ENCODE data around the gene NUPR1. TPM values are rescaled to one million over a fixed set of nuclear protein-coding genes. Genes with fewer than 3 reads are reported as not detected.
A peak's percentile ranks its signal among the peaks of the same experiment; 100 is the strongest.

The NUPR1 gene
- total and polyA plus RNA-seq, 2 of the 13 experiments (the other 11 are each of a cell fraction or from before 2014, with no cell fraction given) = 18.0 to 25.6 TPM

- TF ChIP-seq XRCC5 (optimal IDR thresholded peaks at IDR 0.05; ENCODE audit: low read length) (no peak), ZNF567 (CRISPR knock-in tag; IDR thresholded peaks at IDR 0.05; ENCODE audit: borderline replicate concordance) (no peak), POGZ (CRISPR knock-in tag; IDR thresholded peaks at IDR 0.05) (peak; percentile 28; the same call in 1 of the 2 replicates), STAT5B (CRISPR knock-in tag; IDR thresholded peaks at IDR 0.05) (no peak; the same call in 1 of the 2 replicates), ZNF530 (CRISPR knock-in tag; IDR thresholded peaks at IDR 0.05; ENCODE audit: low read depth) (no peak), HNRNPK (IDR thresholded peaks at IDR 0.05; ENCODE audit: low read depth, low read length, poor library complexity, severe bottlenecking) (no peak), ZNF256 (CRISPR knock-in tag; conservative IDR thresholded peaks at IDR 0.05) (0 out of 2 replicates have a peak, but pooled peaks have one; percentile 55), MIXL1 (CRISPR knock-in tag; IDR thresholded peaks at IDR 0.05) (peak; percentile 78), NFRKB (IDR thresholded peaks at IDR 0.05) (no peak), SNRNP70 (IDR thresholded peaks at IDR 0.05; ENCODE audit: low read depth, low read length) (no peak), SRSF4 (IDR thresholded peaks at IDR 0.05; ENCODE audit: low read depth, low read length, poor library complexity, severe bottlenecking) (no peak), EED (CRISPR knock-in tag; IDR thresholded peaks at IDR 0.05) (no peak), ZNF543 (CRISPR knock-in tag; IDR thresholded peaks at IDR 0.05) (0 out of 2 replicates have a peak, but pooled peaks have one; percentile 70), HOMEZ (CRISPR knock-in tag; IDR thresholded peaks at IDR 0.05; ENCODE audit: low read depth) (peak; percentile 49; the same call in 1 of the 2 replicates), SOX13 (IDR thresholded peaks at IDR 0.05) (no peak; the same call in 1 of the 2 replicates), SOX13 (CRISPR knock-in tag; conservative IDR thresholded peaks at IDR 0.05 in 1 of 2, IDR thresholded peaks at IDR 0.05 in 1 of 2) (peak in 1 of 2 experiments; percentile 75; a peak in 2 of 4 replicates), MYNN (CRISPR knock-in tag; IDR thresholded peaks at IDR 0.05; ENCODE audit: low read depth) (no peak), ZBTB10 (CRISPR knock-in tag; IDR thresholded peaks at IDR 0.05; ENCODE audit: borderline replicate concordance) (0 out of 2 replicates have a peak, but pooled peaks have one; percentile 23), SRSF1 (optimal IDR thresholded peaks at IDR 0.05; ENCODE audit: low read depth, low read length) (no peak), REPIN1 (CRISPR knock-in tag; IDR thresholded peaks at IDR 0.05; ENCODE audit: borderline replicate concordance, low read depth) (no peak; the same call in 1 of the 2 replicates), ZFX (CRISPR knock-in tag; IDR thresholded peaks at IDR 0.05; ENCODE audit: low read depth) (no peak)
- TF ChIP-seq, protein P1, sequence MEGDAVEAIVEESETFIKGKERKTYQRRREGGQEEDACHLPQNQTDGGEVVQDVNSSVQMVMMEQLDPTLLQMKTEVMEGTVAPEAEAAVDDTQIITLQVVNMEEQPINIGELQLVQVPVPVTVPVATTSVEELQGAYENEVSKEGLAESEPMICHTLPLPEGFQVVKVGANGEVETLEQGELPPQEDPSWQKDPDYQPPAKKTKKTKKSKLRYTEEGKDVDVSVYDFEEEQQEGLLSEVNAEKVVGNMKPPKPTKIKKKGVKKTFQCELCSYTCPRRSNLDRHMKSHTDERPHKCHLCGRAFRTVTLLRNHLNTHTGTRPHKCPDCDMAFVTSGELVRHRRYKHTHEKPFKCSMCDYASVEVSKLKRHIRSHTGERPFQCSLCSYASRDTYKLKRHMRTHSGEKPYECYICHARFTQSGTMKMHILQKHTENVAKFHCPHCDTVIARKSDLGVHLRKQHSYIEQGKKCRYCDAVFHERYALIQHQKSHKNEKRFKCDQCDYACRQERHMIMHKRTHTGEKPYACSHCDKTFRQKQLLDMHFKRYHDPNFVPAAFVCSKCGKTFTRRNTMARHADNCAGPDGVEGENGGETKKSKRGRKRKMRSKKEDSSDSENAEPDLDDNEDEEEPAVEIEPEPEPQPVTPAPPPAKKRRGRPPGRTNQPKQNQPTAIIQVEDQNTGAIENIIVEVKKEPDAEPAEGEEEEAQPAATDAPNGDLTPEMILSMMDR (CRISPR knock-in tag; IDR thresholded peaks at IDR 0.05) = peak; percentile 54
- TF ChIP-seq, protein P2, sequence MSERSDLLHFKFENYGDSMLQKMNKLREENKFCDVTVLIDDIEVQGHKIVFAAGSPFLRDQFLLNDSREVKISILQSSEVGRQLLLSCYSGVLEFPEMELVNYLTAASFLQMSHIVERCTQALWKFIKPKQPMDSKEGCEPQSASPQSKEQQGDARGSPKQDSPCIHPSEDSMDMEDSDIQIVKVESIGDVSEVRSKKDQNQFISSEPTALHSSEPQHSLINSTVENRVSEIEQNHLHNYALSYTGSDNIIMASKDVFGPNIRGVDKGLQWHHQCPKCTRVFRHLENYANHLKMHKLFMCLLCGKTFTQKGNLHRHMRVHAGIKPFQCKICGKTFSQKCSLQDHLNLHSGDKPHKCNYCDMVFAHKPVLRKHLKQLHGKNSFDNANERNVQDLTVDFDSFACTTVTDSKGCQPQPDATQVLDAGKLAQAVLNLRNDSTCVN (CRISPR knock-in tag; IDR thresholded peaks at IDR 0.05; ENCODE audit: borderline replicate concordance) = no peak
These were observed 33.2 kb downstream of the NUPR1 start (continued) for GRCh38 chr16:28505489-28506137.
